ENCODE measurements around the gene ILF2.
"Not testable (repeated sequence)": the region's sequence is repeated elsewhere in the genome, so short reads cannot be mapped to it uniquely, and the experiment has no call there.

Gene ILF2

DNA sequence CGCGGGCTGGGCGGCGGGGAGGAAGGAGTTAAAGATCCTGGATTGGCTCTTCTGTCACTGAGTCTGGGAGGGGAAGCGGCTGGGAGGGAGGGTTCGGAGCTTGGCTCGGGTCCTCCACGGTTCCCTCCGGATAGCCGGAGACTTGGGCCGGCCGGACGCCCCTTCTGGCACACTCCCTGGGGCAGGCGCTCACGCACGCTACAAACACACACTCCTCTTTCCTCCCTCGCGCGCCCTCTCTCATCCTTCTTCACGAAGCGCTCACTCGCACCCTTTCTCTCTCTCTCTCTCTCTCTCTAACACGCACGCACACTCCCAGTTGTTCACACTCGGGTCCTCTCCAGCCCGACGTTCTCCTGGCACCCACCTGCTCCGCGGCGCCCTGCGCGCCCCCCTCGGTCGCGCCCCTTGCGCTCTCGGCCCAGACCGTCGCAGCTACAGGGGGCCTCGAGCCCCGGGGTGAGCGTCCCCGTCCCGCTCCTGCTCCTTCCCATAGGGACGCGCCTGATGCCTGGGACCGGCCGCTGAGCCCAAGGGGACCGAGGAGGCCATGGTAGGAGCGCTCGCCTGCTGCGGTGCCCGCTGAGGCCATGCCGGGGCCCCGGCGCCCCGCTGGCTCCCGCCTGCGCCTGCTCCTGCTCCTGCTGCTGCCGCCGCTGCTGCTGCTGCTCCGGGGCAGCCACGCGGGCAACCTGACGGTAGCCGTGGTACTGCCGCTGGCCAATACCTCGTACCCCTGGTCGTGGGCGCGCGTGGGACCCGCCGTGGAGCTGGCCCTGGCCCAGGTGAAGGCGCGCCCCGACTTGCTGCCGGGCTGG is 7.9 kb upstream of the ILF2 start, which contains the start of gene NPR1:
Gene NPR1, plus strand, starts transcription at position 170 of the 818 bp plus-strand sequence. Its CDS starts 421 bp downstream, at position 591.
- DNase-seq, result no peak

DNA sequence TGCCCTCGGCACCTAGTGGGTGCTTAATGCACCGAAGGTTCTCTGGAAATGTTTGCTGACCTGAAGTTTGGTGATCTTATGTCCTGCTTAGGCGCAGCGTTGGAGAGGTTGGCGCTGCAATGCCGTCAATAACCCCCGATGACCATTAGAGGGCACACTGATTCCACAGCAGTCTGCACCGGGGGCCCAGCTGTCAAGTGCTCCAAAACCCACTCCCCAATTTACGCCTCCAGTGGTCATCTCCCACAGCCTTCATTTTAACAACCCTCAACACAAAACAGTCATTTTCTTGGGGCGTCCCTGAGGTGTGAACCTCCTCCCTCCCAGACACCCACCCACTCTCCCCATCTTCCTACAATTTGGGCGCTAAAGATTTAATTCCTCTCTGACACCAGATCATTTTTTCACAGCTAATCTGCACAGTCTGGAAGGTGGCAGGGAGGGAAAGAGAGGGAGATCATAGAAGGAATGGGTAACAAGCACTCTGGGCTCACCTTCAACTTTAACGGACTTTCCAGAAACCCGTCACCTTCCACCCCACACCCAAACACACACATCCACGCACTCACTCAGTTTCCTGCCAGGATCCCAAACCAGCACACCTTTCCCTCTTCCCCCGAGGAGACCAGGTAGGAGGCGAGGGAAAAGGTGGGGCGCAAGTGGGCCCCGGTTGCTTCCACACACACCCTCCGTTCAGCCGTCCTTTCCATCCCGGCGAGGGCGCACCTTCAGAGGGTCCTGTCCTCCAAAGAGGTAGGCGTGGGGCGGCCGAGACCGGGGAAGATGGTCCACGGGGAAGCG is 7.1 kb upstream of the ILF2 start:
- peak; percentile 80 for DNase-seq

DNA sequence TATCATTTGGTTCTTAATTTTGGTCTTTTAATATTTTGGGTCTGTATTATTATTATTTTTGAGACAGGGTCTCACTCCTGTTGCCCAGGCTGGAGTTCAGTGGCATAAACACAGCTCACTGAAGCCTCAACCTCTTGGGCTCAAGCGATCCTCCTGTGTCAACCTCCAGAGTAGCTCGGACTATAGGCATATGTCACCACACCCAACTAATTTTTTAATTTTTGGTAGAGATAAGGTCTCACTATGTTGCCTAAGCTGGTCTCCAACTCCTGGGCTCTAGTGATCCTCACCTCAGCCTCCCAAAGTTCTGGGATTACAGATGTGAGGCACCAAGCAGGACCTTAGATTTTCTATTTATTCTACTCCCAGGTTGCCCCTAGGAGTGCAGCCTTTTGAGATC is 2.7 kb upstream of the ILF2 start:
- no peak for DNase-seq

DNA sequence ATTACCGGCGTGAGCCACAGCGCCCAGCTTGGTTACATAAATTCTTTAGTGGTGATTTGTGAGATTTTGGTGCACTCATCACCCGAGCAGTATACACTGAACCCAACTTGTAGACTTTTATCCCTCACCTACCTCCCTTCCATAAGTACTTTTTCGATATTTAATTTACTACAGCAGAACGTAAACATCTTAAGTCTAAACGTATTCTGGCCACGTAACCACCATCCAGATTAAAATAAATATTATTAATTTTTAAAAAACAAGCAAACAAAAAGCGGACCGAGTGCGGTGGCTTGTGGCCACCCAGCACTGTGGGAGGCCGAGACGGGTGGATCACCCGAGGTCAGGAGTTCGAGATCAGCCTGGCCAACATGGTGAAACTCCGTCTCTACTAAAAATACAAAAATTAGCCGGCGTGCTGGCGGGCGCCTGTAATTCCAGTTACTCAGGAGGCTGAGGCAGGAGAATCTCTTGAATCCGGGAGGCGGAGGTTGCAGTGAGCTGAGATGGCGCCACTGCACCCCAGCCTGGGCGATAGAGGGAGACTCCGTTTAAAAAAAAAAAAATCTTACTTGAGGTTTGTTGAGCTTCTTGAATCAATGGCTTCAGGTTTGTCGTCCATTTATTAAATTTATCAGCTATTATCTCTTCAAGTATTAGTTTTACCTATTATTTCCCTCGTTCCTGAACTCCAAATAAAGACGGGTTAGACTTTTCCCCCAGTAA is 998 bp upstream of the ILF2 start:
- DNase-seq, result not testable (repeated sequence)

DNA sequence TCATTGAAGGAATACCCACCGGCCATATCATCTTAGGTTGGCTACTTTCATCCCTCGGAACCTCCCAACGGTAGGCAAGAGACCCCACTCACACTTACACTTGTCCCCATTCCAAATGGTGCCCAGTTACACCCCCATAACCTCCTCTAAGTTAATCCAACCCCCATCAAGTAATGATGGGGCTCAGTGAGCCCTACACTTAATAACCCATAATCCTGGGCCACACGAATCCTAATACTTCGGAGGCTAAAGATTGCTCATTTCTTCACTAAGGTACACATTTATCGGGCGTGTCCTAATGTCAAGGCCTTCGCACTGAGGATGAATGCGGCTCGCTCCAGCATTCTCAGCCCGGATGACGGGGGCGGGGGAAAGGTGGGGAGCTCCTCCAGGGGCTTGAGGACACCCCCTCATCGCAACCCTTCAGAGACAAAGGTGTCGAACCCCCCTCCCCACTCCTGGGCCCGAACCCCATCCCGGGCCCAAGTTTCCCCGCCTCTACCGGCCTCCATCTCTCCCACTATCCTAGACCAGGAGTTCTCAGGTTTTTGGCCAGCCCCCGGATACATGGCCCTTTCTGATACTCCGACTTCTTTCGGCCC is 435 bp downstream of the ILF2 start:
- no peak for DNase-seq

DNA sequence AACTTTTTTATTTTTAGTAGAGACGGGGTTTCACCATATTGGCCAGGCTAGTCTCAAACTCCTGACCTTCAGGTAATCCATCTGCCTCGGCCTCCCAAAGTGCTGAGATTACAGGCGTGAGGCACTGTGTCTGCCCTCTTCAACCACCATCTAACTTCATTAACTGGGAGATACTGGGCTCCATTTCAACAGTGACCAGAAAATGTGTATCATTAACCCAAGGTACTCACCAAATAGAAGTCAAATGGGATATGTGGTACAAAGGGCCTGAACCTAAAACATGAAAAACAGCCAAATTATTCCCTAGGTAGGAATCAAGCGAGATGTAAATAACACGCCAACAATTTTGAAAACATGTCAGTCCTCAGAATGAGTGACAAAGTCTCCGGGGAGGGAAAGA is 1.2 kb downstream of the ILF2 start:
- no peak for DNase-seq

DNA sequence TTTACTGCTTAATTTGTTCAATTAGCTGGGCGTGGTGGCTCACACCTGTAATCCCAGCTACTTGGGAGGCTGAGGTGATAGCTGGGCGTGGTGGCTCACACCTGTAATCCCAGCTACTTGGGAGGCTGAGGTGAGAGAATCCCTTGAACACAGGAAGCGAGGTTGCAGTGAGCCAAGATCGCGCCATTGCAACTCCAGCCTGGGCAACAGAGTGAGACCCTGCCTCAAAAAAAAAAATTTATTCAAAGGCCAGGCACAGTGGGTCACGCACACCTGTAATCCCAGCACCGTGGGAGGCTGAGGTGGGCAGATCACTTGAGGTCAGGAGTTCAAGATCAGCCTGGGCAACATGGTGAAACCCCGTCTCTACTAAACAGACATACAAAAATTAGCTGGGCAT is 2.1 kb downstream of the ILF2 start:
- DNase-seq, result not testable (repeated sequence)

DNA sequence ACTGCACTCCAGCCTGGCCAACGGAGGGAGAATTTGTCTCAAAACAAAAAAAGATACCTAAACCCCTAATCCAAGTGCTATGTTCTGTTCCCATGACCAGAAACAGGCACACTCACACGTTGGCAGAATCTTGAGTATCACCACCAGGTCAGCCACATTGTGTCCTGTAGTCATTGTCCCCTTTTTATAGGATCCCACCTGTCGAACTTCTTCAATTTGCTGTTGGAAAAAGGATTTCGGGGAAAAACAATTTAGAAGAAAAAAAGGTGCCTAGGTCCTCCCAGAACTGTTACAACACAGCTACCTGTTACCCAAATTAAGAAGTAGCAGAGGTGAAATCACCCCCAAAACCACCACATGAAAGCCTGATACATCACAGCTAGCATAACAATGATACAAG is 3.4 kb downstream of the ILF2 start:
- DNase-seq, result no peak

DNA sequence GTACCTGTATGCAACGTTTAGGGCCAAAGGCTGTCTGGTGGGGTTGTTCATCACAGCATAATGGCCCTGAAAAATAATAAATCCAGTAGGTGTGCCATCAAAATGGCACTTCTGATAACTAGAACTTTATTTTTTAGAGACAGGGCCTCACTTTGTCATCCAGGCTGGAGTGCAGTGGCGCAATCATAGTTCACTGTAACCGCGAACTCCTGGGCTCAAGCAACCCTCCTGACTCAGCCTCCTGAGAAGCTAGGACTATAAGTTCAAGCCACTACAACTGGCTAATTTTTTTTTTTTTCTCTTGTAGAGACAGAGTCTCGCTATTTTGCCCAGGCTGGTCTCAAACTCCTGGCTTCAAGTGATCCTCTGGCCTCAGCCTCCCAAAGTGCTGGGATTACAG is 7.6 kb downstream of the ILF2 start:
- no peak for DNase-seq

DNA sequence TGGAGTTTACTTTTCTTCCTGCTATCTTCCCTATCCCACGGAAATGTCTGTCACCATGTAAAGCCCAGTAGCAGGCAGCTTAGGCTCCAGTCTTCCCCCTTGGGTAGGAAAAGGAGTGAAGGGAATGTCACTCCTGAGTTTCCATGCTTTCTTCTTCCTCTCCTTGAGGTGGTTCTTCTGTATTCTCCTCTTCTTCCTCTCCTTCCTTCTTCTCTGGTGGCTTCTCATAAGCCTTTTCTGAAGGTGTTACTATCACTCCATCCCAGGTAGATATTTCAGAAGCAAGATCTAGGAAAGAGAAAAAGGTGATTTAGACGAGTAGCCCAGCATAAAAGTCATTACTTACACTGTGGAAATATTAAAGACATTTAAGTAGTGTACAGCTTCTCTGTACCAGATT is 8.5 kb downstream of the ILF2 start:
- DNase-seq, result no peak

DNA sequence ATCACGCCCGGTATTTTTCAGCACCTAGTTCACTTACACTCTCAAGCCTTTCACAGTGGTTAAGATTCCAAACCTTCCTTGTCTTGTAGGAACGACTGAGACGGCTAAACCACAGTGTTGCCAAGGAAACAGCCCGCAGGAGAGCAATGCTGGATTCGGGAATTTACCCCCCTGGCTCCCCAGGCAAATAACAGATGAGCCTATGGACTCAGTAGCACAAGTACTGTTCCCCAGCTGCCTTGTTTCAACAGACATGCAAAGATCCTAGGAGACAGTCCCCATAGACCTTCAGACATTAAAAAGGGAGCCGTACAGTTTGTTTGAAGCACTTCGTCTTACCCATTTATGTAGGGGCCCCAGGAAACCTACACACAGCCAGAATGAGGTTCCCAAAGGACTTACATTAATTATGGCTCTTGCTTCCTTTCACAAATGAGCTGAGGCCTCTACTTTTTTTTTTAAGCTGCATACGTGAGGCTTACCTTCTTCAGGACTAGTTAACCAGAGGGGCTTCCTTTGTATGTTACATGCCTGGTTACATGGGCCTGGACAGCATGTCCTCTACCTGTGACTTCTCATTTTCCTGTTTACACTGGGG is 9.6 kb downstream of the ILF2 start:
- DNase-seq, result no peak

DNA sequence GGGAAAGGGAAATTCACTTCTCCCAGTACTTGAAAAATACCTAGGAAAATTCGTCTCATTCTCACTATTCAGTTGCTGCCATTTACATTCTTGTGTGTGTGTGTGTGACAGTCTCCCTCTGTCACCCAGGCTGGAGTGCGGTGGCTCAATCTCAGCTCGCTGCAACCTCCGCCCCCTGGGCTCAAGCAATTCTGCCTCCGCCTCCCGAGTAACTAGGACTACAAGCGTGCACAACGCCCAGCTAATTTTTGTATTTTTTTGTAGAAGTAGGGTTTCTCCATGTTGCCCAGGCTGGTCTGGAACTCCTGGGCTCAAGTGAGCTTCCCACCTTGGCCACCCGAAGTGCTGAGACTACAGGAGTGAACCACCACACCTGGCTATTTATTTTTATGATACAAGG is 11.1 kb downstream of the ILF2 start:
- DNase-seq, result no peak

DNA sequence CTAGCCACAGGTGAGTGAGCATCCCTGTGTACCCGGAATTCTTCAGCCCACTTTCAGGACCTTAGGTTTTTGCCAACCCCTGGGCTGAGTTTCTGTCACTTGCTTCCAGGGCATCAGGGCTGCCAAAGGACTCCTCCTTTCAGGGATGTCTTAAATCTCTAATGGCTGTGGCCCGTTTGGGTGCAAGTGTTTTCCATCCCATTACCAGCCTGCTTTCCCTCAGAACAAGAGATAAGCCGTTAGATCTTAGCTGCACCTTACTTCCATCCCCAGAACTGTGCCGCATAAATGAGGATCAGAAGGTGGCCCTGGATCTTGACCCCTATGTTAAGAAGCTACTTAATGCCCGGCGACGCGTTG is 11.6 kb downstream of the ILF2 start:
- DNase-seq, result no peak

DNA sequence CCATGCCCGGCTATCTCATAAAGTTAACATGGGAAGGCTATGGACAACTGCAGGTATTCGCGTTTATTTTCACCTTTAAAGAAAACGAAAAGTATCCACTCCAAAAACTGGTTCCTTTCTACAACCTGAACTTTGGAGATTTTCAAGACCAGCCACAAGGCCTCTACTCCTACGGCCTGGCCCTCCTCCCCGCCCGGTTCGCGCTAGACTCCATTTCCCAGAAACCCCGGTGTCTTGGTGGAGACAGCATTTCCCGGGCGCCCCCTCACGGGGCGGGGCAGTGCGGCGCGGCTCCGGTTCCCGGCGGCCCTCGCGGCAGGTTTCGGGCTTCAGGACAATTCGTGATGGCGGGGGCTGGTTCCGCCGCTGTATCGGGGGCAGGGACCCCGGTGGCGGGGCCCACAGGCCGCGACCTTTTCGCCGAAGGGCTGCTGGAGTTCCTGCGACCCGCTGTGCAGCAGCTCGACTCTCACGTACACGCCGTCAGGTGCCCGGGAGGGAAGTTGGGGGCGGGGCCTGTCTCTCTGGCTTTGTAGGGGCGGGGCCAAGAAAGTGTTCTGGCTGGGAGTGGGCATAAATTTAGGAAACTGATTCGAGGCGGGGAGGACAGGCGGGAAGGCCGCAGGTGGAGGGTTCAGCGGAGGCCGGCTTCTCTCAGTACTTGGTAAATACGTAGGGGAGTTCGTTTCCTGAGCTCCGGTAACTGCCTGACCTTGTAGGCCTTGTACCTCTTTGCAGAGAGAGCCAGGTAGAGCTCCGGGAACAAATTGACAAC is 12.2 kb downstream of the ILF2 start, which contains the start of gene SNAPIN:
Gene SNAPIN, plus strand, starts transcription at position 304 of the 775 bp plus-strand sequence. Its CDS starts 41 bp downstream, at position 345.
- DNase-seq, result peak; percentile 95

DNA sequence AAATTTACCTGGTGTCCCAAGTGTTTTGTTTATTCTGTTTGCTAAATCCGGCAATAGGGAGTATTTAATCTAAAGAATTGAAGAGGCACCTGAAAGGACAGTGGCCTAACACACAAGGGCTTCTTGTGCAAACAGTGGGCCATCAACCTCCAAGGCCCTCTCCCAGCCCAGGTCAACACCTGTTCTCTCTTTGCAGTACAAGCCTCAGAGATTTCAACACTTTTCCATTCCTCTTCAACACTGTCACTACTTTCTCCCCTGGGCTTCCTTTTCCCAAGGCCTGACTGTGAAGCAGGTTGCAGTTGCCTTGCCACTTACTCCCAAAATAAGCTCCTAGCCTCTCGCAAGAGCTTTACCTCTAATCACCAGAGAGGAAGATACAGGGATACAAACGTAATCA is 15.5 kb downstream of the ILF2 start:
- DNase-seq, result no peak

DNA sequence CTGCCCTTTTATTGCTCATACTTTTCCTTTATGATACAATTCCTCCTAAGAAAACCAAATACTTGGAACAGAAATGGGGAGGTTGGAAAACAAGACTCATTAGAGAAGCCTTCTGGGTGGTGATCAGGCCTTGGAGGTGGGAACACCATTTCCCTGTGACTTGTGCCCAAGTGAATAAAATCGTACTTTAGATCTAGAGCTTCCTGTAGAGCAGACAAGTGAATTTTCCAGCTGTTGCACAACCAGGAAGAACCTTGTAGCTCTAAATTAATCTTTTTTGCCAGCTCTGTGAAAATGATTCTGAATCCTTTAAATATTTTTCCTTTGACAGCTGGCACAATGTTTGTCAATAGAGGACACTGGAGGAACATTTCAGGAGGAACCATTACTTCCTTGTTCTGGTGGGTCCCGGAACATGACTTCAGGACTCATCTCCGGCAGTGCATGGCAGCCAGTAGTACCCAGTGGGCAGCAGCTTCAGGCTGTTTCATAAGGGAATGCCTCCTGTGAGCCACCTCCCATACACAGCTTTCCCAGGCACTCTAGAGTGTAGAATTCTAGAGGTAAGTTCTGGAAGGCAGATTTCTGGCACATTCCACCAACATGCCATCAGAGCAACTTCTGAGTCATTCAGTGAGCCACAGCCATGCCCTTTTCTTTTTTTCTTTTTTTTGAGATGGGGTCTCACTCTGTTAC is 17.8 kb downstream of the ILF2 start:
- peak; percentile 63 for DNase-seq

DNA sequence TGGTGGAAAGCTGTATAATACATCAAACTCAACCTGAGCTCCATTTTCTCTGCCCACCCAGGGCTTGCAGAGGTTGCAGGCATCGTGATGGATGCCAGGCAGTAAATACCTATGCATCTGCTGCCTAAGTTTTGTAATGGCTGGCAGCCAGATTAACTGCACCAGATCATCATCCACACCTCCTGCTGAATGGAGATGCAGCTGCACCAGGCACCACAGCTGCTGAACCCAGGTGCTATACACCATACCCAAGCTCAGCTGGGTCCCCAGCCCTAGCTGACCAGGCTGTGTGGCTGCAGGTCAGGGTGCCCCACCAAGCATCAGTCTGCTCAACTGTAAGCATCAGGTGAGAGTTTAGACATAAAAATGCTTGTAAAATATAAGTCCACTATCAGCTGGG is 19.0 kb downstream of the ILF2 start:
- no peak for DNase-seq

DNA sequence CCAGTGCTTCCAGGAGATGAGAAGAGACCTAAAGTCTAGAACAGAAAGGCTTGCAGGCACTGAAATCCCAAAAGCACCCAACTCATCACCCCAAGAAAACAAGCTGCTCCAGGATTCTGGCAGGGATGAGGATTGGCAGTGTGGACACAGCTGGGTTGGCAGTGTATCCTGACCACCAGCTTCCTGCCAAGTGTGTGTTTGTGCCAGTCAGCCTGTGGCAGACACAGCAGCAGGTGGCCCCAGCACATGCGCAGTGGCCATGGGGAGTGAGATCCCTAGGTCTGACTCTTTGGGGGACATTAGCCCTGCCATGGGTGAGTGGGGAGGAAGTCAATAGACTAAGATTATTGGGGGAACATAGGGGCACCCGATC is 20.9 kb downstream of the ILF2 start:
- DNase-seq, result no peak

DNA sequence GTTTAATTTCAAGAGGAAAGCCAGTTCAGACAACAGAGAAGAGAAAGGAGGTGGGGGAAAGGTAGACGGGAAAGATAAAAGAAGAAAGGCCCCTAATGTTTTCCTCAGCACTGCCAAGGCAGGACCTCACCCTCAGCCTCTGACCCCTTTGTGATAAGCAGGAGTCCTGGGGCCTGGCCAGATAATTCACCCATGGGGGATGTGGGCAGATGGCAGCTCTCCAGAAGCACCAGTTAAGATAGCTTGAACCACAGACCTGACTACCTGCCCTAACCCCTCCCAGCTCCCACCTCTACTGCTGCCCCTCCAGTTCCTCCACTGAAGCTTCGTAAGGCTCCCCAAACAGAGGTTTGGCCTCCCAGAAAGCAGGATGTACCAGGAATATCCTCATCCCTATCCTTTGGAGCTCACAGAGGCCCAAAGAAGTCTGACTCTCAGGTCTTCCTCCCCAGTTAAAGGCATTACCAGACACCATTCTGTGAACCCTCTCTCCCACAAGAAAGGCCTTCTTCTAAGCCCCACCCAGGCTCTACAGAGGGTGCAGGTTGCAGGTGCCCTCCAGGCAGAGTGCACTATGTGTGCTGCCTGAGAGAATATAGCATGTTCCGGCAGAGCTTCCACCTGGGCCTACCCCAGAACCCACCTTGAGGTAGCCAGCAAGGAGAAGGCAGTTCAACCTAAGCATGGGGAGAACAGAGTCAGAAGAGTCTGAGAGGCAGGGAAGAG is 21.5 kb downstream of the ILF2 start:
- no peak for DNase-seq

DNA sequence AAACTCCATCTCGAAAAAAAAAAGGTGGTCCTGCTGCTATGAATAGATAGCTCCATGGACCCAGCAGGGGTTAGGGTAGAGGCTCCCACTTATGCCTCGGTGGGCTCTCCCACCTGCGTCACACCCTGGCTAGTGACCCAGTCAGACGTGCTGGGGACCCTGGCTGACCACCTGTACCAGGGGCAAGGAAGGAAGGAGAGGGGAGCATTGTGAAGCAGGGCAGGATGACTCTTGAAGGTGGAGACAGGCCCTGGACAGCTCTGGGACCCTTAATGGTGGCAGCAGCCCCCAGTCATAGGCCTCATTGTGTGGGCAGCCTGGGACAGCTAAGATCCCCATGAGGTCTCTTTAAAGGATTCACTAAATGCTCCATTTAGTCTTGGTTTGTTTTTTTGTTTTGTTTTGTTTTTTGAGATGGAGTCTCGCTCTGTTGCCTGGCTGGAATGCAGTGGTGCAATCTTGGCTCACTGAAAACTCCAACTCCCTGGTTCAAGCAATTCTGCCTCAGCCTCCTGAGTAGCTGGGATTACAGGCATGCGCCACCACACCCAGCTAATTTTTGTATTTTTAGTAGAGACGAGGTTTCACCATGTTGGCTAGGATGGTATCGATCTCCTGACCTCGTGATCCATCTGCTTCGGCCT is 22.7 kb downstream of the ILF2 start:
- no peak for DNase-seq
